Type B pancreatic cell (in vitro differentiated cells): ENCODE measurements around the gene NOTCH1. TPM values are rescaled to one million over a fixed set of nuclear protein-coding genes. Genes with fewer than 3 reads are reported as not detected.
A peak's percentile ranks its signal among the peaks of the same experiment; 100 is the strongest.

ENCODE experiments used
- DNase-seq: peaks from one replicate; pipeline ENCODE4 v3.0.0; 2021; ENCODE audit warnings: mixed read lengths; ENCODE audit not compliant: unreplicated experiment; ENCODE audit errors: extremely low spot score
- H3K27ac Mint-ChIP-seq: 2 replicates; pipeline ENCODE4 v1.8.0; 2021; ENCODE audit warnings: mild to moderate bottlenecking, mixed read lengths
- H3K27me3 Mint-ChIP-seq: 2 replicates; pipeline ENCODE4 v1.8.0; 2021; ENCODE audit warnings: mixed read lengths
- H3K36me3 Mint-ChIP-seq: 2 replicates; pipeline ENCODE4 v1.8.0; 2021; ENCODE audit warnings: mixed read lengths
- H3K4me1 Mint-ChIP-seq: one replicate; pipeline ENCODE4 v1.8.0; 2021; ENCODE audit warnings: mixed read lengths; ENCODE audit not compliant: unreplicated experiment
- H3K4me3 Mint-ChIP-seq: 2 replicates; pipeline ENCODE4 v1.8.0; 2021; ENCODE audit warnings: mild to moderate bottlenecking, mixed read lengths
- H3K9me3 Mint-ChIP-seq: 2 replicates; pipeline ENCODE4 v1.8.0; 2021; ENCODE audit warnings: mixed read lengths
- CTCF ChIP-seq: fragments of 200-600 bp; sonication (generic); conservative IDR thresholded peaks from 2 replicates; pipeline ENCODE4 v1.5.0; 2021; ENCODE audit warnings: antibody characterized with exemption, mild to moderate bottlenecking
- total RNA-seq: library from RNA; stranded (reverse); gene quantifications from 2 replicates; pipeline ENCODE4 v1.2.1, GENCODE V29; 2021; ENCODE audit warnings: low replicate concordance

The NOTCH1 gene
- total RNA-seq, 1 donor from 2014 or later: 53.1 TPM

GRCh38 chr9:136464241-136464640, 81.6 kb downstream of the NOTCH1 start:
- Mint-ChIP-seq H3K27ac (no peak overlapping the region), H3K9me3 (no peaks in the 10 kb centered on the region), H3K36me3 (peaks cover 15% of the 10 kb centered on the region), H3K27me3 (no peaks in the 10 kb centered on the region), H3K4me1 (no peaks in the 10 kb centered on the region), H3K4me3 (no peak overlapping the region)
- no peak for DNase-seq
- TF ChIP-seq CTCF: no peak

- Mint-ChIP-seq H3K9me3 (no peaks in the 10 kb centered on the region), H3K4me3 (no peak overlapping the region), H3K27ac (no peak overlapping the region), H3K36me3 (peaks cover 18% of the 10 kb centered on the region), H3K27me3 (no peaks in the 10 kb centered on the region), H3K4me1 (no peaks in the 10 kb centered on the region)
- no peak for TF ChIP-seq CTCF
- no peak for DNase-seq
Measured at GRCh38 chr9:136463578-136463977, 82.3 kb downstream of the NOTCH1 start.

- H3K27ac Mint-ChIP-seq: peak overlapping the region; percentile 36
- H3K9me3 Mint-ChIP-seq: no peaks in the 10 kb centered on the region
Measured at GRCh38 chr9:136462664-136463063, 83.2 kb downstream of the NOTCH1 start.

GRCh38 chr9:136460772-136461325, 85.0 kb downstream of the NOTCH1 start:
- Mint-ChIP-seq H3K27ac (no peak overlapping the region), H3K36me3 (peaks cover 11% of the 10 kb centered on the region)

More at GRCh38 chr9:136462664-136463063, 83.2 kb downstream of the NOTCH1 start:
- Mint-ChIP-seq H3K36me3 (peaks cover 18% of the 10 kb centered on the region), H3K4me3 (no peak overlapping the region), H3K4me1 (no peaks in the 10 kb centered on the region), H3K27me3 (no peaks in the 10 kb centered on the region)
- no peak for TF ChIP-seq CTCF
- DNase-seq: no peak

GRCh38 chr9:136459425-136459824, 86.4 kb downstream of the NOTCH1 start:
- H3K4me3 Mint-ChIP-seq: no peak overlapping the region
- H3K27ac Mint-ChIP-seq: no peak overlapping the region
- TF ChIP-seq CTCF: no peak
- no peak for DNase-seq
- H3K9me3 Mint-ChIP-seq: no peaks in the 10 kb centered on the region
- no peaks in the 10 kb centered on the region for H3K27me3 Mint-ChIP-seq
- H3K36me3 Mint-ChIP-seq: peaks cover 10% of the 10 kb centered on the region
- no peaks in the 10 kb centered on the region for H3K4me1 Mint-ChIP-seq

More at GRCh38 chr9:136460772-136461325, 85.0 kb downstream of the NOTCH1 start:
- TF ChIP-seq CTCF: no peak
- Mint-ChIP-seq H3K4me1 (no peaks in the 10 kb centered on the region), H3K4me3 (no peak overlapping the region), H3K9me3 (no peaks in the 10 kb centered on the region), H3K27me3 (no peaks in the 10 kb centered on the region)
- no peak for DNase-seq

DNA sequence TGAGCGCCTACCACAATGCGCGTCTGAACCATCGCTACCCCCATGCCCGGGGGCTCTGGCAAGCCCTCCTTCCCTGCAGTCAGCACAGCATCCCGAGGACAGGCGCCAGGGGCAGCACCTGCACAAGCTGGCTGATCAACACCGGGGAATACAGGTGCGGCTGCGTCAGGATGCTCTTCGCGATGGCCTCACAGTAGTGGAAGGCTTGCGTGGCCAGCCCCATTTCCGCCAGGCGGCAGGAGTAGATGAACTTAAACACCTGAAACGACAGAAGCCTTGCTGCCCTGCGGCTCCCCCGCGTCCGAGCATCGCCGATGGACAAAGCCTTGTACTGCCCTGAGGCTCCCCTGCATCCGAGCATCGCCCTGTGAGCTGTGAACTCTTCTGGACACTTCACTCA, 88.5 kb downstream of the NOTCH1 start:
- no peaks in the 10 kb centered on the region for H3K4me1 Mint-ChIP-seq
- H3K36me3 Mint-ChIP-seq: peaks cover 6% of the 10 kb centered on the region

More for the DNA sequence above, 88.5 kb downstream of the NOTCH1 start:
- Mint-ChIP-seq H3K27me3 (no peaks in the 10 kb centered on the region), H3K4me3 (no peak overlapping the region), H3K9me3 (no peaks in the 10 kb centered on the region), H3K27ac (no peak overlapping the region)
- DNase-seq: no peak
- no peak for TF ChIP-seq CTCF
